Keratinocyte (primary cell): Measurements from ENCODE around the gene ADAMTS13. TPM values are rescaled to one million over a fixed set of nuclear protein-coding genes. Genes with fewer than 3 reads are reported as not detected.
A peak's percentile ranks its signal among the peaks of the same experiment; 100 is the strongest.

Source experiments
- DNase-seq: peaks from one replicate; pipeline ENCODE4 v3.0.0-alpha.2; 2011; ENCODE audit warnings: low read depth, missing footprints, low spot score
- FAIRE-seq: peaks from 2 replicates; lab custom pipeline; 2011; peaks lifted over from hg19 to GRCh38; lab: Jason Lieb, UNC
- H2AFZ ChIP-seq: 2 replicates; pipeline ENCODE4 v1.6.0; 2012; ENCODE audit warnings: low read length, control low read depth, inconsistent platforms; ENCODE audit not compliant: control insufficient read depth
- H3K27ac ChIP-seq: 2 replicates; pipeline ENCODE4 v1.5.1; 2011; ENCODE audit warnings: low read length; ENCODE audit not compliant: control insufficient read depth, insufficient read depth
- H3K27me3 ChIP-seq: 3 replicates; pipeline ENCODE4 v1.6.0; 2011; ENCODE audit warnings: low read length; ENCODE audit not compliant: control insufficient read depth, insufficient read depth; ENCODE audit errors: extremely low read depth
- H3K36me3 ChIP-seq, 2 experiments: 2 replicates in 1 of 2; 3 replicates in 1 of 2; pipeline ENCODE4 v1.5.1; 2011; ENCODE audit warnings: low read length in 2 of 2, mild to moderate bottlenecking in 1 of 2; ENCODE audit not compliant: control insufficient read depth in 2 of 2, insufficient read depth in 2 of 2; ENCODE audit errors: extremely low read depth in 1 of 2
- H3K4me1 ChIP-seq: 3 replicates; pipeline ENCODE4 v1.5.1; 2011; ENCODE audit warnings: low read length; ENCODE audit not compliant: control insufficient read depth, insufficient read depth; ENCODE audit errors: extremely low read depth
- H3K4me2 ChIP-seq: 3 replicates; pipeline ENCODE4 v1.6.0; 2011; ENCODE audit warnings: low read depth, low read length; ENCODE audit not compliant: control insufficient read depth, insufficient read depth; ENCODE audit errors: extremely low read depth
- H3K4me3 ChIP-seq, 3 experiments: fragments of 200-600 bp in 1 of 3; sonication (generic) in 1 of 3; 2 replicates in 2 of 3; 3 replicates in 1 of 3; pipeline ENCODE4 v1.5.1; 2011 to 2016; ENCODE audit warnings: low read length in 3 of 3, mild to moderate bottlenecking in 3 of 3, control low read depth in 2 of 3, inconsistent platforms in 1 of 3, low read depth in 1 of 3, mixed read lengths in 1 of 3, mixed run types in 1 of 3, moderate library complexity in 1 of 3; ENCODE audit not compliant: control insufficient read depth in 2 of 3, insufficient read depth in 2 of 3; ENCODE audit errors: extremely low read depth in 1 of 3
- H3K79me2 ChIP-seq: 2 replicates; pipeline ENCODE4 v1.6.0; 2012; ENCODE audit warnings: low read length; ENCODE audit not compliant: control insufficient read depth, insufficient read depth
- H3K9ac ChIP-seq: 3 replicates; pipeline ENCODE4 v1.6.0; 2011; ENCODE audit warnings: low read length; ENCODE audit not compliant: control insufficient read depth, insufficient read depth; ENCODE audit errors: extremely low read depth
- H3K9me1 ChIP-seq: 3 replicates; pipeline ENCODE4 v1.6.0; 2011; ENCODE audit warnings: low read length; ENCODE audit not compliant: control insufficient read depth, insufficient read depth; ENCODE audit errors: extremely low read depth
- H3K9me3 ChIP-seq: 2 replicates; pipeline ENCODE4 v1.5.1; 2012; ENCODE audit warnings: low read depth, low read length; ENCODE audit not compliant: control insufficient read depth
- H4K20me1 ChIP-seq: 3 replicates; pipeline ENCODE4 v1.6.0; 2011; ENCODE audit warnings: low read length; ENCODE audit not compliant: control insufficient read depth, insufficient read depth; ENCODE audit errors: extremely low read depth
- CTCF ChIP-seq, 3 experiments: IDR thresholded peaks in 1 of 3; conservative IDR thresholded peaks in 1 of 3; optimal IDR thresholded peaks in 1 of 3; 2 replicates in 2 of 3; 3 replicates in 1 of 3; pipeline versions ENCODE3 to v1.5.1; 2011; ENCODE audit warnings: low read length in 3 of 3, mild to moderate bottlenecking in 3 of 3, moderate library complexity in 2 of 3, control low read depth in 1 of 3, inconsistent platforms in 1 of 3; ENCODE audit not compliant: insufficient read depth in 2 of 3; ENCODE audit errors: extremely low read depth in 1 of 3
- EZH2 ChIP-seq: IDR thresholded peaks from one replicate; pipeline ENCODE4 v1.6.1; 2012; ENCODE audit warnings: inconsistent platforms, mild to moderate bottlenecking, low read length, moderate library complexity
- dilution Hi-C: fragments of 300-500 bp; cut with MboI; formaldehyde crosslinking; loops from one replicate; pipeline ENCODE4 v1.7.0; 2020; ENCODE audit warnings: low sequenced_read_pairs; ENCODE audit not compliant: extremely low pct_ligation_motif_present
- polyA plus RNA-seq, 5 experiments: library from polyadenylated mRNA; depleted of rRNA in 3 of 5; stranded (reverse) in 3 of 5; stranded (forward) in 1 of 5; unstranded in 1 of 5; fragments of >200 nt; gene quantifications; 1 replicate in 1 of 5; 2 replicates in 3 of 5; 3 replicates in 1 of 5; pipeline versions ENCODE4 v1.2.1 to v1.2.3, GENCODE V29; 2011 to 2012; ENCODE audit warnings: missing spikeins in 2 of 5, low read depth in 1 of 5, low replicate concordance in 1 of 5

The ADAMTS13 gene
- polyA plus RNA-seq, 1 donor (not counting 4 experiments of a cell fraction or from before 2014, with no cell fraction given), result 1.1 TPM

DNA sequence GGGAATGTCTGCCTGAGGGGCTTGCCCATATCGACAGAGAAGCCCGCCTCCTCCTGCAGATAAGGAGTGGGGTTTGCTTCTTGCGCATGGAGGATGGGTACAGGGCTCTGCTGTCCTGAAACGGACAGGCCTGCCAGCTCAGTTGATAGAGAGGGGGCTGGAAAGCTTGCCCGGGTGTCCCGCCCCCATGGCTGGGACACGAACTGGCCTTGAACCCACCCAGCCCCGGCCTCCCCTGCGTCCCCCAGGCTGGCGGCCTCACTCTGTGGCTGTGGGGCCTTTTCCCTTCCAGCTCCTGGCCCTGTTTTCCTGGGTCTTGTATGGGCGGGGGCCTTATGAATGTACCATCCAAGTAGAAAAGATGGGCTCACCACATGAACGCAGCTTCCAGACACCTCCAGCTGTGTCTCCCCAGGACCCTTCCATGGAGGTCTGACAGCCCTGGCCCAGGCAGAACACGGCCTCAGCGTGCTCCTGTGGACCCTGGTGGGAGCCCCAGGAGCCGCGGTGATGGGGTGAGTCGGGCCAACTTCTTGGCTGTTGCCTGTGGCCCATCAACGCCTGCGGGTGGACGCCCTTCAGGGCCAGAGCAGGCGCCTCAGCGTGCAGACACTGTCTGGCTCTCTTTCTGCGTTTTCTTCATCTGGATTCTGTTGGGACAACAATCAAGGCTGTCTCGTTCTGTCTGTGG lies 72.6 kb downstream of the ADAMTS13 start:
- DNase-seq (no peak), FAIRE-seq (no peak)
- no peaks in the 10 kb centered on the region for H3K79me2 ChIP-seq
- no peak overlapping the region for H3K9ac ChIP-seq
- no peak overlapping the region for H3K4me3 ChIP-seq
- no peaks in the 10 kb centered on the region for H3K9me1 ChIP-seq
- dilution Hi-C loops, result no loop called here
- H2AFZ ChIP-seq, result no peak overlapping the region
- H3K27me3 ChIP-seq, result peaks cover 18% of the 10 kb centered on the region
- H3K4me1 ChIP-seq, result peaks cover 12% of the 10 kb centered on the region
- H3K36me3 ChIP-seq, result no peaks in the 10 kb centered on the region
- no peak overlapping the region for H3K27ac ChIP-seq
- H4K20me1 ChIP-seq, result no peaks in the 10 kb centered on the region
- TF ChIP-seq CTCF (optimal IDR thresholded peaks at IDR 0.05 in 1 of 3, IDR thresholded peaks at IDR 0.05 in 1 of 3, conservative IDR thresholded peaks at IDR 0.05 in 1 of 3; ENCODE audit: extremely low read depth in 1 of 3, insufficient read depth in 2 of 3, low read length in 3 of 3), result no peak
- no peak for TF ChIP-seq EZH2
- H3K9me3 ChIP-seq, result no peaks in the 10 kb centered on the region
- no peak overlapping the region for H3K4me2 ChIP-seq

- Histone ChIP-seq H3K27me3 (peaks cover 10% of the 10 kb centered on the region), H3K36me3 (no peaks in the 10 kb centered on the region), H3K4me1 (peaks cover 12% of the 10 kb centered on the region), H2AFZ (no peak overlapping the region), H4K20me1 (no peaks in the 10 kb centered on the region), H3K79me2 (no peaks in the 10 kb centered on the region), H3K27ac (no peak overlapping the region), H3K9me1 (no peaks in the 10 kb centered on the region), H3K4me3 (no peak overlapping the region), H3K4me2 (no peak overlapping the region), H3K9ac (no peak overlapping the region), H3K9me3 (no peaks in the 10 kb centered on the region)
- TF ChIP-seq CTCF (optimal IDR thresholded peaks at IDR 0.05 in 1 of 3, IDR thresholded peaks at IDR 0.05 in 1 of 3, conservative IDR thresholded peaks at IDR 0.05 in 1 of 3; ENCODE audit: extremely low read depth in 1 of 3, insufficient read depth in 2 of 3, low read length in 3 of 3) (no peak), EZH2 (no peak)
- dilution Hi-C loops, result no loop called here
- DNase-seq (no peak), FAIRE-seq (peak; percentile 9)
These were observed 73.4 kb downstream of the ADAMTS13 start for GRCh38 chr9:133495327-133496293.
